Adrenal gland (tissue), 5 donors: ENCODE results near the gene CLIP2.

Experiments
- POLR2A ChIP-seq, 2 donors: fragments of 450-650 bp; IDR thresholded peaks; one replicate each; pipeline ENCODE4 v1.6.1; 2017; ENCODE audit warnings: antibody characterized with exemption in 2 of 2, mild to moderate bottlenecking in 2 of 2, moderate library complexity in 1 of 2
- TF ChIP-seq, protein P1 (sequence below), 6 experiments: fragments of 450-650 bp in 4 of 6; fragments of 200-600 bp in 2 of 6; sonication (generic) in 1 of 6; IDR thresholded peaks; 1 replicate in 5 of 6; 2 replicates in 1 of 6; pipeline versions ENCODE4 v1.5.1 to v1.8.0; 2016 to 2021; ENCODE audit warnings: antibody characterized with exemption in 6 of 6, mild to moderate bottlenecking in 2 of 6, moderate library complexity in 1 of 6
- donor health status: DM: no; HTN: no; CAD: no.

DNA sequence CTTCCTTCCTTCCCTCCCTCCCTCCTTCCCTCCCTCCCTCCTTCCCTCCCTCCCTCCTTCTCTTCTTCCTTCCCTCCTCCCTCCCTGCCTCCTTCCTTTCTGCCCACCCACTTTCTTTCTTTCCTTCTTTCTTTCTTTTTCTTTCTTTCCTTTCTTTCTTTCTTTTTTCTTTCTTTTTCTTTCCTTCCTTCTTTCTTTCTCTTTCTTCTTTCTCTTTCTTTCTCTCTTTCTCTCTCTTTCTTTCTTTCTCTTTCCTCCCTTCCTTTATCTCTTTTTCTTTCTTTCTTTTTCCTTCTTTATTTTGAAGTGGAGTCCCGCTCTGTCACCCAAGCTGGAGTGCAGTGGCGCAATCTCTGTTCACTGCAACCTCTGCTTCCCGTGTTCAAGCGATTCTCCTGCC lies 130.8 kb downstream of the CLIP2 start:
- TF ChIP-seq, protein P1, sequence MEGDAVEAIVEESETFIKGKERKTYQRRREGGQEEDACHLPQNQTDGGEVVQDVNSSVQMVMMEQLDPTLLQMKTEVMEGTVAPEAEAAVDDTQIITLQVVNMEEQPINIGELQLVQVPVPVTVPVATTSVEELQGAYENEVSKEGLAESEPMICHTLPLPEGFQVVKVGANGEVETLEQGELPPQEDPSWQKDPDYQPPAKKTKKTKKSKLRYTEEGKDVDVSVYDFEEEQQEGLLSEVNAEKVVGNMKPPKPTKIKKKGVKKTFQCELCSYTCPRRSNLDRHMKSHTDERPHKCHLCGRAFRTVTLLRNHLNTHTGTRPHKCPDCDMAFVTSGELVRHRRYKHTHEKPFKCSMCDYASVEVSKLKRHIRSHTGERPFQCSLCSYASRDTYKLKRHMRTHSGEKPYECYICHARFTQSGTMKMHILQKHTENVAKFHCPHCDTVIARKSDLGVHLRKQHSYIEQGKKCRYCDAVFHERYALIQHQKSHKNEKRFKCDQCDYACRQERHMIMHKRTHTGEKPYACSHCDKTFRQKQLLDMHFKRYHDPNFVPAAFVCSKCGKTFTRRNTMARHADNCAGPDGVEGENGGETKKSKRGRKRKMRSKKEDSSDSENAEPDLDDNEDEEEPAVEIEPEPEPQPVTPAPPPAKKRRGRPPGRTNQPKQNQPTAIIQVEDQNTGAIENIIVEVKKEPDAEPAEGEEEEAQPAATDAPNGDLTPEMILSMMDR (IDR thresholded peaks at IDR 0.05): no peak
- no peak for TF ChIP-seq POLR2A (IDR thresholded peaks at IDR 0.05)
